HG02678 (cell line): ENCODE data around the gene ADGRG6.
"Not testable (repeated sequence)": the region's sequence is repeated elsewhere in the genome, so short reads cannot be mapped to it uniquely, and the experiment has no call there.

ENCODE experiments used
- ATAC-seq: cut with Tn5 transposase; IDR thresholded peaks from one replicate; pipeline ENCODE4 v1.9.1; 2021; ENCODE audit warnings: mild to moderate bottlenecking, moderate library complexity; ENCODE audit not compliant: unreplicated experiment

The ADGRG6 gene

DNA sequence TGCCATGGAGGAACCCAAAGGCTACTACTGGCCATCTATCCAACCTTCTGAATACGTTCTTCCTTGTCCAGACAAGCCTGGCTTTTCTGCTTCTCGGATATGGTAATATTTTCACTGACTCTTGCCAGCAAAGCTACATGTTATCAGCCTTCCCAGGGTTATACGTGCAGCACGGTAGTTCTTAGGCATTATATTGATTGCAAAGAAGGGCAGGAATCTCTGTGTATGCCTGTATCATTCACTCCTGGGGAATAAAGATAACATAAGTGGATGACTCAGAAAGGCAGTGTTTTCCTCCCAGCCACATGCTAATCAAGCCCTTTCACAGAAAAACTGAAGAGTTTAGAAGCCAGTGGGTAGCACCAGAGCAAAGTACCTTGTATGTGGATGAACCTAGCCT lies 98.7 kb downstream of the ADGRG6 start:
- ATAC-seq: no peak

DNA sequence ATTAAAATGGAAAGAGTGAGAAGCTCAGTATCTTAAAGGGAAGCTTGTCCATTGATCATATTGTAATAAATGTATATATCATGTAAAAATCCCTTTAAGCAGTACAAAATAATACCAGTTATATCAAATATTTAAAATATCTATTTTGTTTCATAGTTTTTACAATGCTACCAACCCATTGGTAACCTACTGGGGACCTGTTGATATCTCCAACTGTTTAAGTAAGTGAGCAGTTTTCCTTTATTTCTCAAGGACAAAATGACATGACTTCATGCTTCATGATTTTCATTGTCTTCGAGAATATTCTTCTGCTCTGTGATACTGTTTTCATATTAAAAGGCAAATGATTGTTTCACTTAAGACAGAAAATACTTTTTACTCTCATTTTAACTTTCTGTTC lies 100.0 kb downstream of the ADGRG6 start:
- no peak for ATAC-seq

- no peak for ATAC-seq
Observed at GRCh38 chr6:142404751-142405150, 102.9 kb downstream of the ADGRG6 start.

DNA sequence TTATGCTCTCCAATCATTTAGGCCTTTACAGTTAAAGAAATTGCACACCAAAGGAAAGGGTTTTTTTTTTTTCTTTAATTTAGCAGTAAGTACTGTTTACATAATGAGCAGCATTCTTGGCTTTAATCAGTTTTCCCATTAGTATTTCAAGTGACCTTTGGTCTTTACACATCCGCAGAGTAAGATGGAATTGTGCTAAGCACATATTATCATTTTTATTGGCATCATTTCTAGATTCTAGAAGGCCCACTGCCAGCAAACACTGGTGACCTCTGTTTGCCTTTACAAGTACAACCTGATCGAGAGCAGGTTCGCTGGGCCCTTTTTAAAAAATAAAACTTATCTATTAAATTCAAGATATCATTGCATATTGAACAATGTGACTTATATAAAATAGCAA lies 104.3 kb downstream of the ADGRG6 start:
- ATAC-seq: no peak

GRCh38 chr6:142407685-142408273 lies 106.0 kb downstream of the ADGRG6 start:
- no peak for ATAC-seq

DNA sequence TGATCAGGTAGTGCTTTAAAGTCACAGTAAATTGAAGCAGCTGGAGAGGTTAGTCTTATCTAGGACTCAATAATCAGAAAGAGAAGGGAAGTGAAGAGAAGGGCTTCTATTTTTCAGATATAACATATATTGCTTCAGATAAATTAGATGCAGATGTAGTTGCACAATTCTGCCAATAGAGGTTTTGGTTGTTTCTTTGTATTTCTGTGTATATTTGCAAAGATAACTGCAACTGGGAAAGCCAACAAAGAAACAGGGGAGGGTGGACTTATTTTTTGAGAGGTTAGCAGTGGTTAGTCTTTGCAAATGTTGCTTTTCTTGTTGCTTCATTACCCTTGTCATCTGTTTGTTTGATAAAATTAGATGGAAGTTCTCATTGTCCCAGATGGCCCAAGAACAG lies 106.6 kb downstream of the ADGRG6 start:
- no peak for ATAC-seq

GRCh38 chr6:142409794-142410193 lies 108.0 kb downstream of the ADGRG6 start:
- ATAC-seq: no peak

- ATAC-seq: no peak
Observed at GRCh38 chr6:142411145-142411544, 109.3 kb downstream of the ADGRG6 start.

DNA sequence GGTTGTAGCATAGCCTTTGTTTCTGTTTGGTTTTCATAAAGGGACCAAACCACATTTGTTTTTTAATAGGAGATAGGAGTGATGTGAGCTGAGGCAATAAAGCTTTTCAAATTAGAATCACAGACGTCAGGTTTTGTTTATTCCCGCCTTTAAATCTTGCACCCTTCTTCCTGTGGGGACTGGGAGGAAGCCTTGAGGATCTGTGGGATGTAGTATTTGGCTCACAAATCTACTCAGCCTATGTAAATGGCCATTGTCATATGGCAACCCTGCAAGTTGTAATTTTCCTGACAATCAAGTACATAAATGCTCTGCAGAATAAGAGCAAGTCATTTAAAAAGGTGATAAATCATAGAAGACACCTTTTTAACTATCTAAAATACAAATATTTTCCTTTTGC lies 110.4 kb downstream of the ADGRG6 start:
- no peak for ATAC-seq

GRCh38 chr6:142412658-142413057 lies 110.9 kb downstream of the ADGRG6 start:
- ATAC-seq: no peak

GRCh38 chr6:142413111-142413510 lies 111.3 kb downstream of the ADGRG6 start:
- ATAC-seq: no peak

GRCh38 chr6:142414462-142415250 lies 112.8 kb downstream of the ADGRG6 start:
- no peak for ATAC-seq

DNA sequence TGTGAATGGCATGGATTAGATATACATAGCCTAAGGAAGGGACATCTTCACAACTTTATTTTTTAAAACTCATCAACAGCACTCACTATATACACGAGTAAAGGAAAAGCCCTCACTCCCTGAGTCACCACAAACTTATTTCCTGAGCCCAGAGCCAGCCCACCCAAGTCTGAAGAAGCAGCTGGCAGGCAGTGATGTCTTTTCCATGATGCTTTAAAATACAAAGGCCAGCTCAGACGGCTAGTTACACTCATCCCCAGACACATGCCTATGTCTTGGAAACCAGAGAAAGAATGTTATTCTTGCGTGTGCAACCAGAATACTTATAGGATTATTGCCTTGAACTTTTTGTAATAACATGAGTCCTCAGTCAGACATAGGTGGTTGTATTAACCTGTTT lies 114.4 kb downstream of the ADGRG6 start:
- ATAC-seq: no peak

- ATAC-seq: no peak
Observed at GRCh38 chr6:142416686-142417085, 114.9 kb downstream of the ADGRG6 start.

DNA sequence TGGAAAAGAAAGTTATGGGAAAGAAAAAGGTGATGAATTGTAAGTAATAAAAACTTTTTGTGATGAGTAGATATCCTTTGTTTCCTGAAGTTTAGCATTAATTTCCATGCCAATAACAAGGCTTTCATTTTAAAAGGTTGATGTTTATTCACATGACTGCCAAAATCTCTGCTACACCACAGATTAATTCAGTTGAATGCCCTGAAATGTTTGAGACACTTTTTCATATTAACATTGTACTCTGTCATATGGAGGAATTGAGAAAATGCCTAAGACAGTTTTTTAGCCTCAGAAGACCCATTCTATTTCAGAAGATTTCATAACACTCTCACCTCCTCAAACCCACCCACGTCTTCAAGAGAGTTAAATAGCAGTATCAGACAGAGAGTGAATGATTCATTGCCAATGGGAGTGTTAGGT lies 115.5 kb downstream of the ADGRG6 start:
- no peak for ATAC-seq

DNA sequence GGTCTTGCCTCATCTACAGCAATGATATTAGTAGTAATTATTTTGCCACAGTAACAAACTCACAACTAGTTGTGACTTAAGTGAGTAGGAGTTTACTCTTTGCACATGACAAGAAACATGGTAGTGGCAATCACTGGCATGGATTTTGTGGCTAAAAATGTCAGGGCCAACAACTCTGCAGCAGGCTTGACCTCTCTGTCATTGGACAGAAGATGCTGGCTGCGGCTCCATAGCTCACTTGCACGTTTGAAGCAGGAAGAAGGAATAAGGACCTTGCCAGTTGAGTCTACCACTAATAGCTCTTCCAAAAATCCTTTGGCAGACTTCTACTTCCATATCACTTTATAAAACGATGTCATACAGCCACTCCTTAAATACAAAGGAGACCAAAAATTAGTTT lies 117.3 kb downstream of the ADGRG6 start:
- no peak for ATAC-seq

- no peak for ATAC-seq
Observed at GRCh38 chr6:142420802-142421201, 119.0 kb downstream of the ADGRG6 start.

DNA sequence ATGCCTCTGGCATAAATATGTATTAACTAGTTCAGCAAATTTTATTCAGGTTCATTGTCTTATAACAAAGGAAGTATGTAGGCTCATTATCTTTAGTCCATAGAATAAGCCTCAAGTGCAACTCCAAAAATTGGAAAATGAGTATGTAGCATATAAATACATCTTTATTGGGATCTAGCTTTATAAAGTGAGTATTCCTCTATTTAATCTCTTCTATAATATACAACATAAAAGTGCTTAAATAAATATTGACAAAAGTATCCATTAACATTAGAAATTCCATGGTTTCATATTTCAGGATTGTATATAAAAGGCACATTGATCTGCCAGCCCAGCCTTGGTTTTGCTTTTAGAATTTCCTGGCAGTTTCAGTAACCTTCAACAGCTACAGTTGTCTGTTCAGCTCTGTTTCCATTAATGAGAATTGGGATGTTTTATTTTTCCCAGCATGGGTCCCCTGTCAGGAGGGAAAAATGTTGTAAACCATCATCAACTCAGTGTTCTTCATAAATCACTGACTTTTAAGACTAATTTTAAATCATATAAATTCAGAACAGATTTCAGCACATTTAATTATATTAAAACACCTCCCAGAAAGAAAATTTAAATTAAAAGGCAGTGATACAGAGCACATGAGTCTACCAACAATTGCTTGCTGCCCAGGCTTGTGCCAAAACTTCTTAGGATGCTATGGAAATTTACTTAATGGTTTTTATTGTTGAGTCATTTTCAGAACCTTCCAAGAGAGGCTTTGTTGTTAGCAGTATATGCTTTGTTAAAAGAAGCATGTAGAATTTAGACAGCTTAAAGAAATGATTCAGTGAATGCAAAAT lies 119.7 kb downstream of the ADGRG6 start:
- no peak for ATAC-seq

- not testable (repeated sequence) for ATAC-seq
Observed at GRCh38 chr6:142426444-142427132, 124.8 kb downstream of the ADGRG6 start.

DNA sequence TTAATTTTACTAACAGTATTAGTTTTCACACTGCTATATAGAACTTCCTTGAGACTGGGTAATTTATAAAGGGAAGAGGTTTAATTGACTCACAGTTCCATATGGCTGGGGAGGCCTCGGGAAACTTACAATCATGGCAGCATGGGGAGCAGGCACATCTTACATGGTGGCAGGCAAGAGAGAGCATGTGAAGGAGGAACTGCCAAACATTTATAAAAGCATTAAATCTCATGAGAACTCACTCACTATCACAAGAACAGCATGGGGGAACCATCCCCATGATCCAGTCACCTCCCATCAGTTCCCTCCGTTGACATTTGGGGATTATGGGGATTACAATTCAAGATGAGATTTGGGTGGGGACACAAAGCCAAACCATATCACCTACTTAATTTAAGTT lies 126.7 kb downstream of the ADGRG6 start:
- not testable (repeated sequence) for ATAC-seq

- no peak for ATAC-seq
Observed at GRCh38 chr6:142429195-142429594, 127.4 kb downstream of the ADGRG6 start.
